Effector memory CD4-positive, alpha-beta T cell (primary cell): ENCODE data around the gene MAPK8.
"Not testable (repeated sequence)": the region's sequence is repeated elsewhere in the genome, so short reads cannot be mapped to it uniquely, and the experiment has no call there.

Experiments
- DNase-seq, 3 donors: peaks; one replicate each; pipeline ENCODE4 v3.0.0-alpha.2; 2020
- H3K27ac ChIP-seq: 2 replicates; pipeline ENCODE4 v1.7.0; 2013; ENCODE audit warnings: mild to moderate bottlenecking, low read length, moderate library complexity; ENCODE audit not compliant: insufficient read depth, poor library complexity, severe bottlenecking
- H3K27me3 ChIP-seq: replicated peaks from 2 replicates; pipeline ENCODE4 v1.7.0; 2013; ENCODE audit warnings: mild to moderate bottlenecking, low read length; ENCODE audit not compliant: insufficient read depth, control insufficient read depth, poor library complexity, severe bottlenecking
- H3K36me3 ChIP-seq: 2 replicates; pipeline ENCODE4 v1.7.0; 2013; ENCODE audit warnings: mild to moderate bottlenecking, low read length, moderate library complexity; ENCODE audit not compliant: control insufficient read depth, insufficient read depth
- H3K4me1 ChIP-seq: 2 replicates; pipeline ENCODE4 v1.7.0; 2013; ENCODE audit warnings: low read length, mild to moderate bottlenecking; ENCODE audit not compliant: control insufficient read depth, insufficient read depth, poor library complexity, severe bottlenecking
- H3K4me3 ChIP-seq: 2 replicates; pipeline ENCODE4 v1.7.0; 2013; ENCODE audit warnings: low read length, low read depth, mild to moderate bottlenecking; ENCODE audit not compliant: insufficient read depth, poor library complexity, severe bottlenecking
- H3K9me3 ChIP-seq: 2 replicates; pipeline ENCODE4 v1.7.0; 2013; ENCODE audit warnings: mild to moderate bottlenecking, low read length, moderate library complexity; ENCODE audit not compliant: control insufficient read depth

MAPK8 gene

DNA sequence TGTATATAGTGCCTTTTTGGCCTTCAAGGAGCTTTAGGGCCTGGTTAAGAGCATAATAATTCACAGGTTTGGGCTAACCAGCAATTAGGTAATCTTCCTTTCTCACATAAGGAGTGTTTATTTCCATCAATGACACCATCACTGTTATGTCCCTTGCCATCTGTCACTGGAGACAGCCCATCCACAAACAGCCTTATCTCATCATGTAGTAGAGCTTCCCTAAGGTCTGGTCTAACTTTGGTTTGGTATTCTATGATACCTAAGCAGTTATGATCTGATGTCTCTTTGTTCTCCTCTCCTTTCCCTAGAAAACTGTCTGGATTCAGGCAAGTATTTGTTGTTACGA lies 26.4 kb downstream of the MAPK8 start:
- Histone ChIP-seq H3K36me3 (no peaks in the 10 kb centered on the region), H3K4me3 (no peak overlapping the region)
- DNase-seq, result no peak

GRCh38 chr10:48333856-48334255 lies 27.4 kb downstream of the MAPK8 start:
- Histone ChIP-seq H3K27me3 (no peaks in the 10 kb centered on the region), H3K36me3 (no peaks in the 10 kb centered on the region), H3K4me1 (no peaks in the 10 kb centered on the region), H3K4me3 (no peak overlapping the region), H3K9me3 (no peaks in the 10 kb centered on the region), H3K27ac (no peak overlapping the region)
- no peak for DNase-seq

More for the DNA sequence above, 26.4 kb downstream of the MAPK8 start:
- Histone ChIP-seq H3K27ac (no peak overlapping the region), H3K4me1 (no peaks in the 10 kb centered on the region), H3K9me3 (no peaks in the 10 kb centered on the region), H3K27me3 (no peaks in the 10 kb centered on the region)

DNA sequence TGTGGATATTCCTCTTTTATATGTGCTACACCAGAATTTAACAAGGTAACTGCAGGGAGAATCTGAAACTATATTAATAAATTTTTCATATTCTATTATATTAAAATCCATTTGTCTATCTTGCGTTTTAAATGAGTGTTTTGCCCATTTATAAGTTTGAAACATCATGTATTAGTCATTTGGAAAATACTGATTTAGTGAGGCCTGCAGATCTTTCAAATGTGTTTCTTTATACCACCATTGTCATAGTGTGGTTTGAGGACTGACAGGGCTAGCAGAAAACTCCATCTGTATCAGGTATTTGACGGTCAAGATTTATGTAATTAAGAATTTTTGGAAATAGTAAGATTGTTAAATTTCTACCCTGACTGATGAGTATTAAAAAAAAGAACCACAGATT lies 29.3 kb downstream of the MAPK8 start:
- Histone ChIP-seq H3K4me1 (no peaks in the 10 kb centered on the region), H3K36me3 (no peaks in the 10 kb centered on the region), H3K27ac (no peak overlapping the region), H3K9me3 (no peaks in the 10 kb centered on the region), H3K4me3 (no peak overlapping the region), H3K27me3 (no peaks in the 10 kb centered on the region)
- DNase-seq, result no peak

DNA sequence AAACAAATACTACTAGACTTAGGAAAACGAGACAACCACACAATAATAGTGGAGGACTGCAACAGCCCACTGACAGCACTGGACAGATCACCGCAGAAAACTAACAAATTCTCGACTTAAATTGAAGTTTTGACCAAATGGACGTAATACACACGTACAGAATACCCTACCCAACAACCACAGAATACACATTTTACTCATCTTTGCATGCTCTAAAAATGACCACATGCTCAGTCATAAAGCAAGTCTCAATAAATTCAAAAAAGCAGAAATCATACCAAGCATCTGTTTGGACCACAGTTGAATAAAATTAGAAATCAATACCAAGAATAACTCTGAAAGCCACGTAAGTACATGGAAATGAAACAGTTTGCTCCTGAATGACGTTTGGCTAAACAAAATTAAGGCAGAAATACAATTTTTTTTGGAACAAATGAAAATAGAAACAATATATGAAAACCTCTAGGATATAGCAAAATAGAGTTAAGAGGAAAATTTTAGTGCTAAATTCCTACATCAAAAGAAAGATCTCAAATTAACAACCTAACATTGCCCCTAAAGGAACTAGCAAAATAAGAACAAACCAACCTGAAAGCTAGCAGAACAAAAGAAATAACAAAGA lies 30.6 kb downstream of the MAPK8 start:
- Histone ChIP-seq H3K9me3 (no peaks in the 10 kb centered on the region), H3K4me3 (no peak overlapping the region), H3K27me3 (no peaks in the 10 kb centered on the region), H3K36me3 (no peaks in the 10 kb centered on the region), H3K27ac (no peak overlapping the region), H3K4me1 (no peaks in the 10 kb centered on the region)
- DNase-seq, result no peak

DNA sequence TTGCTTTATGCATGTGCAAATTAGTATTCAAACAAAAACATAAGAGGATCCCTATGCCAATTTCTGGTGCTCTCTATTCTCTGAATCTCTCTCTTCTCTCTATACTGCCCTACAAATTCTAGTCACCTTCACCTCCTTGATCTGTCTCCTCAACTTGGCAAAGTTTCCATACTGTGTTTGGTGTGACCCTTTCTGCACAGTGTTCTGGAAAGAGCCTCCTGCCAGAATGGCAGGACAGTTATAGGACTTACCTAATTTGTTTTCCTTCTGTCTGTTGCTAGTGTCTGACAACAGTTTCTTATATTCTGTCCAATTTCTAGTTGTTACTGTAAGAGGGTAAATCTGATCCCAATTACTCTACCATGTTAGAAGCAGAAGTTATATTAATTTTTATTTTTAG lies 34.3 kb downstream of the MAPK8 start:
- Histone ChIP-seq H3K36me3 (no peaks in the 10 kb centered on the region), H3K9me3 (no peaks in the 10 kb centered on the region), H3K4me1 (no peaks in the 10 kb centered on the region), H3K27me3 (no peaks in the 10 kb centered on the region), H3K27ac (no peak overlapping the region), H3K4me3 (no peak overlapping the region)
- no peak for DNase-seq

DNA sequence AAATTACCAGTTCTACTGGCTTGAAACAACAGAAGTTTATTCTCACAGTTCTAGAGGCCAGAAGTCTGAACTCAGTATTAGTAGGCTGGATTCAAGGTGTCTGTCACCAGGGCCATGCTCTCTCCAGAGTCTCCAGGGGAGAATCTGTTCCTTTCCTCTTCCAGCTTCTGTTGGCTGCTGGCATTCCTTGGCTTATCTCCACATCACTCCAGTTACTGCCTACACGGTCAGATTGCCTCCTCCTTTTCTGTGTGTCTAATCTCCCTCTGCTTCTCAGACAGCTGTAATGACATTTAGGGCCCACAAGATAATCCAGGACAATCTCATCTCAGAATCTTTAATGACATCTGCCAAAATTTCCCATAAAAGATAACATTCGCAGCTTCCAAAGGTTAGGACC lies 36.6 kb downstream of the MAPK8 start:
- Histone ChIP-seq H3K27ac (no peak overlapping the region), H3K27me3 (no peaks in the 10 kb centered on the region), H3K4me1 (no peaks in the 10 kb centered on the region), H3K4me3 (no peak overlapping the region), H3K9me3 (no peaks in the 10 kb centered on the region), H3K36me3 (no peaks in the 10 kb centered on the region)
- no peak for DNase-seq

- no peaks in the 10 kb centered on the region for H3K9me3 ChIP-seq
- no peaks in the 10 kb centered on the region for H3K27me3 ChIP-seq
- H3K27ac ChIP-seq, result no peak overlapping the region
- DNase-seq, result no peak
- no peaks in the 10 kb centered on the region for H3K4me1 ChIP-seq
- H3K4me3 ChIP-seq, result no peak overlapping the region
- H3K36me3 ChIP-seq, result no peaks in the 10 kb centered on the region
These were observed 37.6 kb downstream of the MAPK8 start for GRCh38 chr10:48343921-48344598.

DNA sequence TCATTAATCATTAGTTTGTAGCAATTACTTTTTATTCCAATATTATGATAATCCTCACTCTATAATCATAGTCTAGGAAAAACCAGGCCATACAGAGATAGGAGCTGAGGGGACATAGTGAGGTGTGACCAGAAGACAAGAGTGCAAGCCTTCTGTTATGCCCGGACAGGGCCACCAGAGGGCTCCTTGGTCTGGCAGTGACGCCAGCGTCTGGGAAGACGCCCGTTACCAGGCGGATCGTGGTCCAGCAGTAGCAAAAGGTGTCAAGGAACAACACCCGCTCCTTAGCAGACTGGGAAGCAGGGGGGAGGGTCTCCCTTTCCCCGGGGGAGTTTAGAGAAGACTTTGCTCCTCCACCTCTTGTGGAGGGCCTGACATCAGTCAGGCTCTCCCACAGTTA lies 39.8 kb downstream of the MAPK8 start:
- not testable (repeated sequence) for H3K27me3 ChIP-seq, DNase-seq, H3K36me3 ChIP-seq, H3K9me3 ChIP-seq, H3K27ac ChIP-seq, H3K4me1 ChIP-seq, H3K4me3 ChIP-seq

DNA sequence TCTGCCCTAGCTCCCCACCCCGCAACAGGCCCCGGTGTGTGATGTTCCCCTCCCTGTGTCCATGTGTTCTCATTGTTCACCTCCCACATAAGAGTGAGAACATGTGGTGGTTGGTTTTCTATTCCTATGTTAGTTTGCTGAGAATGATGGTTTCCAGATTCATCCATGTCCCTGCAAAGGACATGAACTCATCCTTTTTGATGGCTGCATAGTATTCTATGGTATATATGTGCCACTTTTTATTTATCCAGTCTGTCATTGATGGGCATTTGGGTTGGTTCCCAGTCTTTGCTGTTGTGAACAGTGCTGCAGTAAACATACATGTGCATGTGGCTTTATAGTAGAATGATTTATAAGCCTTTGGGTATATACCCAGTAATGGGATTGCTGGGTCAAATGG lies 41.1 kb downstream of the MAPK8 start:
- not testable (repeated sequence) for H3K27ac ChIP-seq, H3K4me1 ChIP-seq, DNase-seq, H3K27me3 ChIP-seq, H3K9me3 ChIP-seq, H3K4me3 ChIP-seq, H3K36me3 ChIP-seq

DNA sequence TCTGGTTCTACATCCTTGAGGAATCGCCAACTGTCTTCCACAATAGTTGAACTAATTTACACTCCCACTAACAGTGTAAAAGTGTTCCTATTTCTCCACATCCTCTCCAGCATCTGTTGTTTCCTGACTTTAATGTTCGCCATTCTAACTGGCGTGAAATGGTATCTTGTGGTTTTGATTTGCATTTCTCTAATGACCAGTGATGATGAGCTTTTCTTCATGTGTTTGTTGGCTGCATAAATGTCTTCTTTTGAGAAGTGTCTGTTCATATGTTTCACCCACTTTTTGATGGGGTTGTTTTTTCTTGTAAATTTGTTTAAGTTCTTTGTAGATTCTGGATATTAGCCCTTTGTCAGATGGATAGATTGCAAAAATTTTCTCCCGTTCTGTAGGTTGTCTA lies 41.5 kb downstream of the MAPK8 start:
- H3K36me3 ChIP-seq, DNase-seq, H3K9me3 ChIP-seq, H3K27me3 ChIP-seq, H3K27ac ChIP-seq, H3K4me3 ChIP-seq, H3K4me1 ChIP-seq: not testable (repeated sequence)
